Stimulated activated CD4-positive, alpha-beta T cell treated with anti-CD3 and anti-CD28 coated beads, Interleukin-15, amount 100 ng/mL, for 48 hours (primary cell): ENCODE measurements around the gene PSAT1.

Experiments used
- DNase-seq, 2 donors: peaks; one replicate each; pipeline ENCODE4 v3.0.0-alpha.2; 2020; ENCODE audit warnings: low read depth in 2 of 2

The PSAT1 gene

GRCh38 chr9:78316166-78316892, 19.4 kb downstream of the PSAT1 start:
- no peak for DNase-seq

GRCh38 chr9:78319197-78320029, 22.5 kb downstream of the PSAT1 start:
- DNase-seq, result no peak

GRCh38 chr9:78320030-78320693, 23.2 kb downstream of the PSAT1 start:
- no peak for DNase-seq

GRCh38 chr9:78320875-78321496, 24.1 kb downstream of the PSAT1 start:
- no peak for DNase-seq

GRCh38 chr9:78321505-78321904, 24.6 kb downstream of the PSAT1 start:
- no peak for DNase-seq

DNA sequence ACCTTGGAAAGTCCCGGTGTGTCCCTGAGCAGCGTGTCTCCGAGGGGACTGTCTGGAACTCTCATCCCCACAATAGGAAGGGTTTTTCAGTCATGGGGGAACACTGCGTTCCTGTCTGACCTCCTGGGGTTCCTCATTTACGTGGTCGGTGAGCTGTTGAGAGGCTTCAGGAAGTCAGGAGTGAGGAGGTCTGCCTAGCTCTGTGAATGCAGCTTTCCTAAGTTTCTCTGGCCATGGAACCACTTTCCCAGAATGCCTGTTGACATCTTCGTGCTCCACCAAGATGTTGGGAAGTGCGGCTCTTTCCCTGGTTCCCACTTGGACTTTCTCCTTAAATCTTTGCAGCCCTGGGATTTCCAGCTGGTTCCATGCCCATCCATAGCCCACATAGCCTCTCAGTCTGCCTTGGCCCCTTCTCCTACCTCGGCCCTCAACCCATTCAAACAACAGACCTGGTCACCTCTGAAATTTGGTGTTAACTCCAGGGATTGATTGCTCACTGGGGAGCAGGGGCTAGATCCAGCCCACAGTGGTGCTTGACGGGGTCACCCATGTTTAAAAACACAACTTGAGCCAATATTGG, 27.2 kb downstream of the PSAT1 start:
- no peak for DNase-seq

DNA sequence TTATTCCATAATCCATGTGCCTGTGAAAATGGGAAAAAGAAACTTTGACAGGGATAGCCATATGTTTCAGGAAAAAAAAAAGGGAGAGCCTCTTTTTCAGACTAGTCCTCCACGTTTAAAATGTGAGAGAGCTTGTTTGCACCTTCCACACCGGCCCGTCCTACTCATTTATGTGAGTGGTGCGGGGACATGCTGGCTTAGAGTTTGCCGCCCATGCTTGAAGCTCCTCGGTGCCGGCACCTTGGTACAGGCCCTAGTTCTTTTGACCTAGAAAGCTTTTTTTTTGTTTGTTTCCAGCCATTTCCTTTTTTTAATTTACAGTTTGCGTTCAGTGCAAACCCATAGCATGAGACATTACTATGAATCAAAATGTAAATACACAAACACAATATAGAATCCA, 27.8 kb downstream of the PSAT1 start:
- DNase-seq, result no peak

- DNase-seq, result no peak
These were observed 28.4 kb downstream of the PSAT1 start for GRCh38 chr9:78325343-78325742.

DNA sequence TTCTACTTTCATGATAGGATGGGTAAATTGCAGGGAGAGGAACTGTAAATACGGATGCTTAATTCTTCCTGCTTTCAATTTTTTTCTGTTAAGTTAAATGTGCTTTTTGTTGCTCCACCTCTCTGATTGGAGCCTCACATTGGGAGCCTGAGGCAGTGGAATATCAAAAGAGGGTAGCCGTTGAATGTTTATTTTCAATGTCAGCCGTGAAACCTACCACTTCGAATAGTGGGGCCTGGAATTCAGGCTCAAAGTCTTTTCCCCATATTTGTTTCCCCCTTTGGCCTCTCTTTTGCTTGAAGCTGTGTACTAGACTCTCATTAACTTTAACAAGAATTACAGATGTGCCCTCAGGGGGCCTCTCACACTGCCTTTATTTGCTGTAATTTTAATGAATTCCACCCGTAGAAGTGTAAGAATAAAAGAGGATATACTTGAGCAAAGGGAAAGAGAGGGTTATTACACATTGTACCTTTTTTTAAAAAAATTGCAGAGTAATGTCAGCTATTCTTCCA, 29.0 kb downstream of the PSAT1 start:
- DNase-seq, result no peak

DNA sequence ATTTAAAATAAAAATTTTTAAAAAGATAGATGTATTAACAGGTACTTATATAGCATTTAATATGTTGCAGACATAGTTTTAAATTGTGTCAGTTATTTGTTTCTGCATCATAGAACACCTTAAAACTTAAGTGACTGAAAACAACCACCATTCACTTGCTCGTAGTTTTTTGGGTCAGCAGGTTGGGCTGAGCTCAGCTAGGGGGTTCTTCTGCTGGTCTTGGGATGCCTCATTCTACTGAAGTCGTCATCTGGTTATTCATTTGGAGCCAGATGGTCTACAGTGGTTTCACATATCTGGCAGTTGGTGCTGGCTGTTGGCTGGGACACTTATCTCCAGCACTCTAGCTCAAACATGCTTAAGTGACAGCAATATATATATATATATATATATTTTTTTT, 29.6 kb downstream of the PSAT1 start:
- DNase-seq, result no peak

- no peak for DNase-seq
These were observed 35.5 kb downstream of the PSAT1 start for GRCh38 chr9:78332381-78332780.

GRCh38 chr9:78348848-78349247, 51.9 kb downstream of the PSAT1 start:
- no peak for DNase-seq

GRCh38 chr9:78351816-78352215, 54.9 kb downstream of the PSAT1 start:
- no peak for DNase-seq

- DNase-seq, result no peak
These were observed 57.5 kb downstream of the PSAT1 start for GRCh38 chr9:78354324-78354973.

DNA sequence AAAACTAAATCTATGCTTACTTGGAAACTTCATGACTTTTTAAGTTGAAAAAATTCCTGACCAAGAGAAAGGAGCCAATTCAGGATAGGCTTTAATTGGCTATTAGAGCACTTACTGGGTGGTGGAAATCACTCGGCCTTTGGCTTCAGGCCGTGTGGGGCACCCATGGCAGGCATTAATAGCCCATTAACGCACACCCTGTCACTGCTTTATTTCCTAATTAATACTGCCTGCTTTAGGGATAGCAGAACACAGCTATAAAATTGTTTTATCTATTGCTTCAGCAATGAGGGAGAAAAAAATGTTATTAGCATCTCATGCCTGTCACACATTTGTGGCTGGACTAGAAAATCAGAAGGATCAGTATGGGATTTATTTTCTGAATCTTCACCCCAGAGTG, 58.1 kb downstream of the PSAT1 start:
- no peak for DNase-seq

DNA sequence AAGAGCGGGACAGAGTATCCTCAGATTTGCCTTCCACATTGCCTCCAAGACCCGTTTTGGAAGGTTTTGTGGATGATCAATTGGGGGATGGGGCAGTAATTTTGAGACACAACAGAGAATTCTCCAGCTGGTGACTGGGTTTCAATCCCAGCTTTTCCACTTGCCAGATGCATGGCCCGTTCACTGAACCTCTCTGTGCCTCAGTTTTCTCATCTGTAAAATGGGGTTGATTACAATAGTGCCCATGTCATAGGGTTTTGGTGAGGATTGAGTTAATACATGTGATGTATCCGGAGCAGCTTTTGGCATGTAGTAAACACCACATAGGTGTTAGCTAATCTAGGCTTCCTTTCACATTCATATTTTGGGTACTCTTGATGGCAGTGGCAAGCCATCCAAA, 59.7 kb downstream of the PSAT1 start:
- no peak for DNase-seq

- DNase-seq, result no peak
These were observed 60.4 kb downstream of the PSAT1 start for GRCh38 chr9:78357165-78357873.

- no peak for DNase-seq
These were observed 61.6 kb downstream of the PSAT1 start for GRCh38 chr9:78358329-78359051.

DNA sequence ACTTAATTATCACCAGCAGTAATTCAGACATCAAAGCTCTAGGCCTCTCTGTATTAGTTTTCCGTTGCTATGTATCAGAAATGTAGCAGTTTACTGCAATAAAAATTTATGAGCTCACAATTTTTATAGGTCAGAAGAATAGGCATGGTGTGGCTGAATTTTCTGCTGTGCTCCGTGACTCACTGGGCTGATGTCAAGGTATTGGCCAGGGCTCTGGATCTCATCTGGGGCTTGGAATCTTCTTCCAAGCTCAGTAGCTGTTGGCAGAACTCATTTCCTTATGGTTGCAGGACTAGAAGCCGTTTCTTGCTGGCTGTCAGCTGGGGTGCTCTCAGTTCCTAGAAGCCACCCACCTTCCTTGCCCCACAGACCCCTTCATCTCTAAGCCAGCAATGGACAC, 66.3 kb downstream of the PSAT1 start:
- DNase-seq, result no peak
